PFSK-1 (cell line): ENCODE measurements around the gene KCNJ16.

Experiments used
- POLR2AphosphoS5 ChIP-seq: IDR thresholded peaks from 2 replicates; pipeline ENCODE4 v1.6.1; 2012; ENCODE audit warnings: low read depth, mild to moderate bottlenecking, control low read depth, low read length, moderate library complexity
- TAF1 ChIP-seq: IDR thresholded peaks from 2 replicates; pipeline ENCODE4 v1.6.1; 2012; ENCODE audit warnings: low read length, control low read depth, borderline replicate concordance; ENCODE audit not compliant: insufficient read depth
- TF ChIP-seq, protein P1 (sequence below), 2 experiments: IDR thresholded peaks; 2 replicates each; pipeline versions ENCODE4 v1.6.1 to v1.8.0; 2011 to 2012; ENCODE audit warnings: low read depth in 2 of 2, low read length in 2 of 2, control low read depth in 1 of 2, inconsistent platforms in 1 of 2, mild to moderate bottlenecking in 1 of 2, moderate library complexity in 1 of 2; ENCODE audit not compliant: insufficient read depth in 1 of 2

DNA sequence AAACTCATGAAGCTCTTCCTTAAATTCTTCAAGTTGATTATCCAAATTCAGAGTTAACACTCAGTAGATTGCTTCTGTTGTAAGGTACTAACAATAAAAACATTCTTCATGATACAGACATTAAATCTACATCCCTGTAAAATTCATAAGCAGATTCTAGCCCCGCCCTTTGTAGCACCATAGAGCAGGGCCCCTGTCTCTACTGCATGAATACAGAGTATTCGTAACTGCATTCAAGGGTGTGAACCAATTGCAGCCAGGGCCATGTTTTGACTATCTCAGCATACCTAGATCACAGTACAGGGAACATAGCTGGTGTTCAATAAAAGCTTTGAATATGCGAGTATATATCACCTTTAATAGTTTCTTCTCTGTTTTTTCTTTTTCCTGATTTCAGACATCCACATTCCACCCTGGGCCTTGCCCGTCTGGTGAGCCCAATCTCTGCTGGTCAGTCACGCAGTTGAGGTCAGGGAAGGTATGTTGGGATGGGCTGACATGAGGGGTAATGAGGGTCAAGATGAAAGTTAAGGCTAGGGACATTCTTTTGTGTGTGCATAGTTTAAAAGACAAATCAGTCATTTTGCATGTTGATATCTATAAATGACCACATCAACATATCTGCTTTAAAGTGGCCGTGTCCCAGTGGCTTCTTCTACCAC lies 33.0 kb downstream of the KCNJ16 start:
- TF ChIP-seq POLR2AphosphoS5 (no peak), TAF1 (no peak)
- TF ChIP-seq, protein P1, sequence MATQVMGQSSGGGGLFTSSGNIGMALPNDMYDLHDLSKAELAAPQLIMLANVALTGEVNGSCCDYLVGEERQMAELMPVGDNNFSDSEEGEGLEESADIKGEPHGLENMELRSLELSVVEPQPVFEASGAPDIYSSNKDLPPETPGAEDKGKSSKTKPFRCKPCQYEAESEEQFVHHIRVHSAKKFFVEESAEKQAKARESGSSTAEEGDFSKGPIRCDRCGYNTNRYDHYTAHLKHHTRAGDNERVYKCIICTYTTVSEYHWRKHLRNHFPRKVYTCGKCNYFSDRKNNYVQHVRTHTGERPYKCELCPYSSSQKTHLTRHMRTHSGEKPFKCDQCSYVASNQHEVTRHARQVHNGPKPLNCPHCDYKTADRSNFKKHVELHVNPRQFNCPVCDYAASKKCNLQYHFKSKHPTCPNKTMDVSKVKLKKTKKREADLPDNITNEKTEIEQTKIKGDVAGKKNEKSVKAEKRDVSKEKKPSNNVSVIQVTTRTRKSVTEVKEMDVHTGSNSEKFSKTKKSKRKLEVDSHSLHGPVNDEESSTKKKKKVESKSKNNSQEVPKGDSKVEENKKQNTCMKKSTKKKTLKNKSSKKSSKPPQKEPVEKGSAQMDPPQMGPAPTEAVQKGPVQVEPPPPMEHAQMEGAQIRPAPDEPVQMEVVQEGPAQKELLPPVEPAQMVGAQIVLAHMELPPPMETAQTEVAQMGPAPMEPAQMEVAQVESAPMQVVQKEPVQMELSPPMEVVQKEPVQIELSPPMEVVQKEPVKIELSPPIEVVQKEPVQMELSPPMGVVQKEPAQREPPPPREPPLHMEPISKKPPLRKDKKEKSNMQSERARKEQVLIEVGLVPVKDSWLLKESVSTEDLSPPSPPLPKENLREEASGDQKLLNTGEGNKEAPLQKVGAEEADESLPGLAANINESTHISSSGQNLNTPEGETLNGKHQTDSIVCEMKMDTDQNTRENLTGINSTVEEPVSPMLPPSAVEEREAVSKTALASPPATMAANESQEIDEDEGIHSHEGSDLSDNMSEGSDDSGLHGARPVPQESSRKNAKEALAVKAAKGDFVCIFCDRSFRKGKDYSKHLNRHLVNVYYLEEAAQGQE (IDR thresholded peaks at IDR 0.05; ENCODE audit: insufficient read depth in 1 of 2, low read depth in 2 of 2, low read length in 2 of 2): no peak
